ENCODE results near the gene RIPPLY1. TPM values are rescaled to one million over a fixed set of nuclear protein-coding genes. Genes with fewer than 3 reads are reported as not detected.
A peak's percentile ranks its signal among the peaks of the same experiment; 100 is the strongest.

Gene RIPPLY1, protein sequence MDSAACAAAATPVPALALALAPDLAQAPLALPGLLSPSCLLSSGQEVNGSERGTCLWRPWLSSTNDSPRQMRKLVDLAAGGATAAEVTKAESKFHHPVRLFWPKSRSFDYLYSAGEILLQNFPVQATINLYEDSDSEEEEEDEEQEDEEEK
- not detected in 2 replicates for total RNA-seq
- 0.20 TPM for polyA plus RNA-seq (2012)

DNA sequence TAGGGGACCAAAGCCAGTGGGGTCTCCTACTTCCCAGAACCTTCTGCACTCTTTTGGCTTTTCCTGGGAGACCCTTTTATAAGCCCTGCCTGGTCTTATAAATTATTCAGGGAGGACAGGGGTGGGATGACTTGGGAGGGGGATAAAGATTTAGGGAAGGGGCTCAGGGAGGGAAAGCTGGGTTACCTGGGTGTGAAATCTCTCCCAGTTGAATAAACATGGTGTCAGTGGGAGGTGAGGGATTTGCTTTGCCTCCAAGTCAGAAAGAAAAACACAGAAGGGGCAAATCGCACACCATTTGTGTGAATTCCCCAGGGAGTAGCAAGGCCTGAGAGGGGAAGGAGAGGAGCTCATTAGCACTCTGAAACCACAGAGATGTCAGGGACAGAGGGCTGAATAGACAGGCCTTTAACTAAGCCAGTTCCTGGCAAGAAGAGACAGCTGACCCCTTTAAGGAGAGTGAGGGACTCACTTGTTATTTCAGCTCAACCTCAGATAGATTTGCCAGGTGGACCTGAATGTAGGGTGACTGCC, at the start of gene RIPPLY1:
RIPPLY1 (minus strand) TSS at position 51 of the 534 bp plus-strand sequence. CDS start 54 bp downstream, outside the sequence.
- DNase-seq (ENCODE audit: low read depth), result peak; percentile 63

DNA sequence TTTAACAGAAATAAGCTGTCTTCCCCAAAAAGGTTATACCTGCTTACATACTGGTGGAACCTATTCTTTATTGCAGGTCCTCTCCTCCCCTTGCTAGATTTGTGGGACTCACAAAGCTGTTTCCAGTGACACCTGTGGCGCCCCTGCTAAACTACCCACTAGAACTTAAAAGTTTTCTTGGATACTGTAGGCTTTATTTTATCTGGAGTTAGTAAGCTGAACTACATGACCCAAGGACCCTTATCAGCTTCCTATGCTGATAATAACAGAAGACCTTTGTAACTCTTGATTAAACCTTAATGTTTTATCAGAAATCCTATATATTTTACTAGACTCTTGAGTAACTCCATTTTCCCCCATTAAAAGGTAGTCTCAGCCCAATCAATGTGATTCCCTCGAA, 49.4 kb upstream of the RIPPLY1 start:
- no peak for DNase-seq (ENCODE audit: low read depth)

DNA sequence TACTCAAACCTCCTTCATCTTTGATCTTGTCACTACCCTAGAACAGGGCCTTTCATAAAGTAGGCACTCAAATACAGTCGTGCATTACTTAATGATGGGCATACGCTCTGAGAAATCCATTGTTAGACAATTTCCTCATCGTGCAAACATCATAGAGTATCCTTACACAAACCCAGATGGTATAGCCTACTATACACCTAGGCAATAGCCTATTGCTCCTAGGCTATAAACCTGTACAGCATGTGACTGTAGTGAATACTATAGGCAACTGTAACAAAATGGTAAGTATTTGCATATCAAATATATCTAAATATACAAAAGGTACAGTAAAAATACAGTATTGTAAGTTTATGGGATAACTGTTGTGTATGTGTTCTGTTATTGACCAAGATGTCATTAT, 48.9 kb upstream of the RIPPLY1 start:
- no peak for DNase-seq (ENCODE audit: low read depth)

DNA sequence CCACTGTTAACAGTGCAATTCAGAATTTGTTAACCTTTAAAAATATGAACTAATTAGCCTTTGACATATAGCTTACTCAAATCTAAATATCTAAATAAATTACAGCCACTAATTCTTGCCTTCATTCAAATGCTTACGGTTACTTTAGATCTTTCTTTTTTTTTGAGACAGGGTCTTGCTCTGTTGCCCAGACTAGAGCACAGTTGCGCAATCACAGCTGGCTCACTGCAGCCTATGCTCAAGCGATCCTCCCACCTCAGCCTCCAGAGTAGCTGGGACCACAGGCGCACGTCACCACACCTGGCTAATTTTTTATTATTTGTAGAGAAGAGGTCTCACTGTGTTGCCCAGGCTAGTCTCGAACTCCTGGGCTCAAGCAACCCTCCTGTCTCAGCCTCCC, 48.1 kb upstream of the RIPPLY1 start:
- no peak for DNase-seq (ENCODE audit: low read depth)

DNA sequence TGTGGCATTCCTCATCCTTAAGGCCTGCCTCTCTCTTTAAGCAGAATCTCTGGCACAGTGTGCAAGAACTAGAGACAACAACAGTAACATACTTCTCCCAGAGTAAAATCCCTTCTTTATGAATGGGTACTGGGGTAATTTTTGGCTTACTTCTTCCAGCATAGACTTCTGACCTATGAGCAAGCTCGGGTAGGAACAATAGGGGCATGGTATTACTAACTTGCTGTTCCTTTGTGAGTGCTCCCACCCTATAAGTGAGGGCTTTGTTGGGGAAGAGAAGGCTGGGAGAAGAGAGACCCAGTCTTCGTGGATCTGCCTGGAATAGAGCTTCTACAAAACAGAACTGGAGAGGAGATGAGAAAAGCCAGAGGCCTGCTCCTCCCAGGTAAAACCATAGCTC, 47.2 kb upstream of the RIPPLY1 start:
- no peak for DNase-seq (ENCODE audit: low read depth)

DNA sequence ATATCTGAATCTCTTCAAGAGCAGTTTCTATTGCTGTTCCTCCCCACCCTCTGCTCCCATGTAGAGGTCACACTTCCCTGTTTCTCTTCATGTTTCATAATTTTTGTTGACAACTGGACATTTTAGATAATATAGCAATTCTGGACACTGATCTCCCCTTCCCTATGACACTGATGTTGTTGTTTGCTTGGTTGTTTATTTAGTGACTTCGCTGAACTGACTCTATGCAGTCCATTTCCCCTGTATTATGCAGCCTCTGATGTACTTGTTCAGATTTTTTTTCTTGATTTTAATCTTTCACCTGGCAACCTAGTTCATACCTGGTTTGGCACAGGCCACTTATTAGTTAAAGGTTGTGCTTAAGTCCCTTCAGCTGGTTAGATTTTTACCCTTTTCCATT, 46.2 kb upstream of the RIPPLY1 start:
- DNase-seq (ENCODE audit: low read depth), result no peak

DNA sequence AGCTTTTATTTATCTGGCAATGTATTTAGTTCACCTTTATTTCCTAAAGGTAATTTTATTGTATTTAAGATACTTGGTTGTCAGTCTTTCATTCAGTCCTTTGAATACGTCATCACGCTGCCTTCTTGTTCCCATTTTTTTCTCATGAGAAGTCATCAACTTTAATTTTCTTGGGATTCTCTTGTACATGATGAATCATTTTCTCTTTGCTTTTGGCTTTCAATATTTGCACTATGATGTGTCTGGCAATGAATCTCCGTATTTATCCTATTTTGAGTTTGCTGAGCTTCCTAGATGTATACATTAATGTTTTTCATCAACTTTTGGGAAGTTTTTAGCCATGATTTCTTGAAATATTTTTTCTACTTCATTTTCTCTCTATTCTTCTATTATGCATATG, 45.5 kb upstream of the RIPPLY1 start:
- no peak for DNase-seq (ENCODE audit: low read depth)

DNA sequence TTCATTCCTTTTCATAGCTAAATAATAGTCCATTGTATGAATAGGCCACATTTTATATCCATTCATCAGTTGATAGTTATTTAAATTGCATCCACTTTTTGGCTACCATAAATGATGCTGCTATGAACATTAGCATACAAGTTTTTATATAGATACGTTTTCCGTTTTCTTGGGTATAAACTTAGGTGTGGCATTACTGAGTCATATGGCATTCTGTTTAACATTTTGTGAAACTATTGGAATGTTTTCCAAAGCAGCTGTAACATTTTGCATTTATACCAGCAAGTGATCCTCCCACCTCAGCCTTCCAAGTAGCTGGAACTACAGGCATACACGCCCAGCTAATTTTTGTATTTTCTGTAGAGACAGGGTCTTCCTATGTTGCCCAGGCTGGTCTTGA, 43.3 kb upstream of the RIPPLY1 start:
- DNase-seq (ENCODE audit: low read depth), result no peak

DNA sequence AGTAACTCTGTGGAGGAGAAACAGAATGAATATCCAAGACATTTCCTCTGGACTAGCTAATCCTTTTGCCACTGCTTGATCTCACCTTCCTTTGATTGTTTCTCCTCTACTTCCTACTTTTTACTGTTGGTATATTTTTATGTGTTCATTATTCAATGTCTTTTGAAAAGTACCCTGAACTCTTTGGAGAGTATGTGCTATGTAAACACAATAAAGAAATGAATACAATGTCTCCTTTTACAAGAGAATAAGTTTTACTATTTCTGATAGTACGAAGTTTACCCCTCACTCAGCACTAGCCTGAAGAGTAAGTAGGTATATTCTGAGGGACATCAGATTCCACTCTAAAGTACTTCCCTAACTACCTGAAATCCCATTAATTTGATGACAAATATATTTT, 36.9 kb upstream of the RIPPLY1 start:
- no peak for DNase-seq (ENCODE audit: low read depth)

DNA sequence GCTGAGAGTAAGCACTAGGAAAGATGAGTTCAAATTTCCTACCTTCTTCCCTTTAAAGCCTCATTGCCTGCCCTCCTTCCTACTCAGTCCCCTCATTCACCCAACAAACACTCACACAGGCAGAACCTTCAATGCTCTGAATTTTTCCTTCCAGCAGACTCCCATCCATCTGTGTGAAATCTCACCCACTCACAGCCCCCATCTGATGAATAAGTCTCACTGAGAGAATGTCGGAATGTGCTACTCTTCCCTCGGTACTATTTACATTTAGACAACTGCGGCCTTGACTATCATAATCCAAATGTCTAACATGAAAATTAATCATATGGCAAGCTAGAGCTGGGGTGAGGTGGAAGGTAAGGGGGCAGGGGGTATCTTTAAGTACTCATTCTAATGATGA, 36.4 kb upstream of the RIPPLY1 start:
- no peak for DNase-seq (ENCODE audit: low read depth)

DNA sequence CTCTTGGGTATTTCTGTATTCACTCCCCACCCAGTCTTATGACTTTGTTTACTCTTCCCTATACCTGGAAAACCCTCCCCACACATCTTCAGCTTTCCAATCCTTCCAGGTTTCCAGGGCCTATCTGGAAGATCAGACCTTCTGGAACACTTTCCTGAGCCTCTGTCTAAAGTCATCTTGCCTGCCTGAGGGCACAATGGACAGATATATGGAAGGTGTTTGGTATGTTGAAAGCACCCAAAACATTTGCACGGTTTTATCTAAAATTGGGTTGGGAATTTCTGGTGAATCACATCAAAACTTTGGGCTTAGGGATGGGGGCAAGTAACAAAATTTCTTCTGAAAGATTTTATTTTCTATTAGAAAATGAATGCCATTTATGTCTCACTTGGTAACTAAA, 33.1 kb upstream of the RIPPLY1 start:
- no peak for DNase-seq (ENCODE audit: low read depth)

DNA sequence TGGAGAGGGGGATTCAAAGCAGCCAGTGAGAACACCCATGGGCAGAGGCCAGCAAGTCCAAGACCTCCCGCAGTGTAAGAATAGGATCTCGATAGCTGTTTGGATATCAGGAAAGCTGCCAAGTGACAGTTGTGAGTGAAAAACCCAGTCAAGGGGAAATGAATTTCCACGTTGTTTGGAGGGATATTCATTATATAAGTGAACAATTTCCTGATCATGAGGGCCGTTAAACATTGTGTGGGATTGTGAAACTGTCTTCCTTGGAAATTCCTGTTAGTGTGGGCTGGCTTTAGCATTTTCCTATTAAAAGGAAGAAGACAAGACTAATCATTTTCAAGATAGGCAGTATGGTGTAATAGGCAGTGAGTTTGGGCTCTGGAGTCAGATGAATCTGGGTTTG, 32.0 kb upstream of the RIPPLY1 start:
- DNase-seq (ENCODE audit: low read depth), result no peak

DNA sequence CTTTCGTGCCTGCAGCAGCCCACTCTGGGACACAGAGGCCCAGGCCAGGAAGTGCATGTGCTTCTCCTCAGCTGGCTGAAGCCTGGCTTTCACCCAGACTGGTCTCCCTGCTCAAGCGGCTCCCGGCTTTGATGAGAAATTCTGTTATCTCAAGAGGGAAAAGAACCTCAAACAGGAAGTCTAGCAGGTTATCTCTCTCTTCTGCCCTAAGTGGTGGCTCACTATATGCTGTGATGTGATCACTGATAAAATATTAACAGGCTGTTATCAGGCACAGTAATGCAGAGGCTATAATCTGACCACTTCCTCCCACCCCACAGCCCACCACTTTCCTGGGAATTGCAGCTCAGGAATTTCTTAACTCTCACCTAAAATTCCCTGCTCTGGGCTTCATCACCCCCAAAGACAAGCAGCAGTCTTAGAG, 30.4 kb upstream of the RIPPLY1 start:
- no peak for DNase-seq (ENCODE audit: low read depth)

DNA sequence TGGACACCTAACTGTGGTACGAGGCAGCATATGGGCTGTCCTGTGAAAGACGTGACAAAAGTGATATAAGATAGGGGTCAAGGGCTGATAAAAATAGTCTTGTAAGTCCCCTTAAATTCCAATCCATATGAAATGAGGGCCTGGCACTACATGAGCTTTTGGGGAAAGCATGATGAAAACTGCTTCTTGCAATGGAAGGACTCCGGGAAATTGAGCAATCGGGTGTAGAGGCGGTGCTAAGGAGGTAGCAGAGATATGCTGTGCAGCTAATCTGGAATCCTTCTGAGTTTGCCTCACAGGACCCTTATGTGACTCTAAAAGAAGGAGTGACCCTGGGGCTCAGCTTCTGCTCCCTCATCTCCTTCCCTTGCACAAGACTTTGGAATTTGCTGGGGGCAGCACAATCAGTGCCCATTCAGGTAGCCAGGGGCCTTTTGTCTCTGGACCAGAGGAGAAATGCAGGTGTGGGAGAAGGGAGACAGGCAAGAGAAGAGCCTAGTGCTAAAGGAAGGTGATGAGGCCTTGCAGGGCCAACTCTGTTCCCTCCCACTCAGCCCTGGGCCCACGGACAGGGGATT, 29.9 kb upstream of the RIPPLY1 start:
- no peak for DNase-seq (ENCODE audit: low read depth)

DNA sequence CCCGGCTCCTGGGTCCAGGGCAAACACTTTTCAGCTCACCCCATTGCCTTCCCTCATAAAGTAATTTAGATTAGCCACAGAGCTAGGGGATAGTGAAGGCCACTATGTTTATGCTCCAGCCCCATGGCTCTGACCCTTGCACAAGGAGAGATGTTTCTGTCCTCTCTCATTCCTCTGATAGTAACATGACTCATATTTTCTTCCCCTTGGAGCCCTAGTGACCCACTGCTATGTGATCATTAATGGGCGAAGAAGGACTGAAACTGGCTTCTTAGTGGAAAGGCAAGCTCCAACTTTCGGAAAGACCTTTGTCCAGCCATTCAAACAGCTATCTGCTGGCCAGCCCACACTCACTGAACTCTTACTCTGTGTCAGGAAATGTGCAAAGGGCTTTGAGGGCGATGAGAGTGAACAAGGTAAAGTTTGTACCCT, 29.4 kb upstream of the RIPPLY1 start:
- no peak for DNase-seq (ENCODE audit: low read depth)

DNA sequence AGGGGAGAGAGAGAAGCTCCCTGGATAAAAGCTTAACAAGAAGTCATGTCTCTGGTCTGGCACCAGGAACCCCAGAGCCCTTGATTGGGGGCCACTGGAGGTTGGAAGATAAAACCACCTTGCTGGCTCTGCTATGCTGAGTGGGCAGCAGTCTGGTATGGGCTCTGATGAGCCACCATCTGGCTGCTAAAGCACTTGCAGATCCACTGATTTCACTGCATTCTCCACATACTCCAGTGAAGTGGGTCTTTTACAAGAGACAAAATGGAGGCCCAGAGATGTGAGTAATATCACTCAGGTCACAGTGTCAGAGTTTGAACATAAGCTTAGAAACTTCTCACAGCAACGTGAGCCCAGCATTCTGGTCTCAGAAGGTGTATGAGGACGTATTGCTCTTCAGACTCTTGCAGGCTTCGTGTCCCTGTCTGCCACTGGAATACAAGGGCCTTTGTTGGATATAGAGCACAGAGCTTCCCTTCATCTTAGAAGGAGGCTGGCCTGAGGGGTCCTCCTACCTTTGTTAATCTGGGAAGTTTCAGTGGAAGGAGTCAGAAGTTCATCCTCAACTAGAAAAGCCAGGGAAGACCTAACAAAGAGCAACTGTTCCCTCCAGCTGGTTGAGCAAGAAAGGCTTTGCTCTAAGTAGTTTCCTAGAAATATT, 28.8 kb upstream of the RIPPLY1 start:
- no peak for DNase-seq (ENCODE audit: low read depth)

DNA sequence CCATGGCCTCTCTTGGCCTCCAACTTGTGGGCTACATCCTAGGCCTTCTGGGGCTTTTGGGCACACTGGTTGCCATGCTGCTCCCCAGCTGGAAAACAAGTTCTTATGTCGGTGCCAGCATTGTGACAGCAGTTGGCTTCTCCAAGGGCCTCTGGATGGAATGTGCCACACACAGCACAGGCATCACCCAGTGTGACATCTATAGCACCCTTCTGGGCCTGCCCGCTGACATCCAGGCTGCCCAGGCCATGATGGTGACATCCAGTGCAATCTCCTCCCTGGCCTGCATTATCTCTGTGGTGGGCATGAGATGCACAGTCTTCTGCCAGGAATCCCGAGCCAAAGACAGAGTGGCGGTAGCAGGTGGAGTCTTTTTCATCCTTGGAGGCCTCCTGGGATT, 25.1 kb upstream of the RIPPLY1 start:
- peak; percentile 70 for DNase-seq (ENCODE audit: low read depth)

DNA sequence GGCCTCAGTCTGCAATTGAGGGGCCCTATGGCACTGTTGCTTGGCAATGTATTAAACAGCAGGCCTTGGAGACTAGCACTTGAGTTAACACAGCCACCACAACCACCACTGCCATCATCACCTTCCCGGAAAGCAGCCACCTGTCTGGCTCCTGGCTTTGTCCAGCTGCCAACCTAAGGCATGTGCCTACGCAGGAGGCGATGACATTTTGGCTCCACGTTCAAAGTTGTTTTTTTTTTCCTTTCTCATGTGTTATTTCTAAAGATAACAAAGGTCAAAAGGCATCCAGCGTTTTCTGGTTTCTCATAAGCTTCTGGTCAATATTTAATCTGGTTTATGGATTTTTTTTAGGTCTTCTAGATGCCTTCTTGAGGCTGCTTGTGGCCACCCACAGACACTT, 24.6 kb upstream of the RIPPLY1 start:
- DNase-seq (ENCODE audit: low read depth), result no peak

DNA sequence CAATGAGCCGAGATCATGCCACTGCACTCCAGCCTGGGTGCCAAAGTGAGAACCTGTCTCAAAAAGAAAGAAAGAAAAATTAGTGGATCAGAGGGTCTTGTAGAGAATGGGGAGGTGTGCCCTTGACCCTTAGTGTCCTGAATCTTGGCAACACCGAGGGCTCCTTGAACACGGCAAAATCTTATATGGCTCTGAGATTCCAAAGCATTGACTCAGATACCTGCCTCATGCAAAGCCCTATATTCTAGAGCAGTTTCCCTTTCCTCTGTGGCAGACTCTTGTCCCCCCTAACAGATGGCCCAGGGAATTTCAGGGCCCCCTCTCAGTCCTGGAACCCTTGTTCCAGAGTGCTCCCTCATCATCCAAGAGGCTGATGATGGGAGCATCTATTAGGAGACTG, 23.9 kb upstream of the RIPPLY1 start:
- no peak for DNase-seq (ENCODE audit: low read depth)

DNA sequence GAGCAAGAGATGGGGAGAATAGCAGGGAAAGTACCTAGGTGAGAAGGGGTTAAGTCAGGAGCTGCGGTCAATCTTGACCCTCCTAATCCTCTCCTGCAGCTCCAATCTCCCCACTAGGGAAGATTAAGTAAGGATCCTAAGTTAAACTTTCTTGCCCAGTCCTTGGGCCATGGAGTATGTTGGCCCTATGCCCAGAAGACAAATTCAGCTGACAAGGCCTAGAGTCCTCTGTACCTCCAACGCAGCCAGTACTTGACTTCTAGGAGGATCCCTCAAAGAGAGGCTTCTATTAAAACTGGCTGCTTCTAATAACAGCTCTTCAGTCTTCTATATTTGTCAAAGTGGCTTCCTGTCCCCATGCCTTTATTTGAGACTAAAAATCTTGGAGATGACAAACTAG, 18.5 kb upstream of the RIPPLY1 start:
- DNase-seq (ENCODE audit: low read depth), result no peak

DNA sequence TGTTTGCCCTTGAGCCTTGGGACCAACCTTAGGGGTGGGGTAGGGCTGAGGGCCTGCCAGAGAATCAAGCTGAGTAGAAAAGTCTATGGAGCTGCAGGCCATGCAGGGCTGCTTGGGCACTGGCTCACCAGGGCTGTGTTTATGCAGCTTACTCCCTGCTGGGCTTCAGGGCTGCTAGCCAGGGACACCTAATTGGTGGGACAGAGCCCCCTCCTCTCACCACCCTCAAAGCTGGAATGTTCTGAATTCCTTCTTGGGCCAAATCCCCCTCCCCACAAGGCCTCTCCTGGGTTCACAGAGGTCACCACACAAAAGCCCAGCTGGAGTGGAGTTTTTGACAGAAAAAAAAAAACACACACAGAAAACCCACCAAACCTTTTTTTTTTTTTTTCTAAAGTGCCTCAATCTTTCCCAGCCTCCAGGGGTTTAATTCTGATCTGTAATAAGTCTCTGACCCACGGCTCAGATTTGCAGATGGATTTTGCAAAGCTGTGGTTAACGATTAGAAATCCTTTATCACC, 16.9 kb upstream of the RIPPLY1 start, which contains the start of gene CLDN2:
CLDN2 (plus strand) TSS at position 471 of the 521 bp plus-strand sequence. CDS start 7,827 bp downstream, outside the sequence.
- DNase-seq (ENCODE audit: low read depth), result no peak

DNA sequence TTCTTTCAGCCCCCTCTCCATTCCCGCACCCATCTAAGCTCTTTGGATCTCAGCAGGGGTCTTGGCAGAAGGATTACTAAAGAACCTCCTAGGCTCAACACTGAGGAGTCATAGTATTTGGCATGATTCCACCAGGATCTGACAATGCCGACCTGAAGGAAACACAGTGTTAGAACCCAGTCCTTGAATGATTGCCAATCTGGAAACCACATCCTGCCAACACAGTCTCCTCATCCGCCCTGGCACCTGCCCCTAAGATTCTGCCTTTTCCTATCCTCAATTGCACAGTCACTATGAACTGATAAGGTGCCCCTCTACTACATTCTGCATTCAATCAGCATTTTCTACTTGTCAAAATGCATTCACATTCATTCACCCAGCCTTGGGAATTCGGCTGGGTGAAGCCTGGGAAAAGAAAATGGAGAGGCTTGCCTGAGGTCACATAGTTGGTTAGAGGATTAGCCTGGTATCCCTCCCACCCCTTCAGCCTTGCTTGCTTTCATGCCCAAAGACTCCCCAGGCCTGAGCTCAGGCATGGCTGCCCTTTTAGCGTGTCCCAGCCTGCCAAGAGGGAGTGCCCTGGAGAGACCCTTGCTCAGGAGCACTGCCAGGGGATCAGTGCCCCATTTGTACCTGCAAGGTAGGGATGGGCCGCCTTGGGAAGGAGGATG, 14.8 kb upstream of the RIPPLY1 start:
- no peak for DNase-seq (ENCODE audit: low read depth)
